Effector memory CD8-positive, alpha-beta T cell (primary cell): ENCODE measurements around the gene NUP188.
A peak's percentile ranks its signal among the peaks of the same experiment; 100 is the strongest.

Experiments used
- ATAC-seq: fragments of 150-1000 bp; cut with Tn5 transposase; replicated peaks from 2 replicates; pipeline ENCODE4 v1.10.0; 2021; ENCODE audit warnings: mild to moderate bottlenecking, moderate library complexity
- DNase-seq, 3 experiments: peaks; one replicate each; pipeline ENCODE4 v3.0.0; 2021
- H3K27ac Mint-ChIP-seq, 2 donors: one replicate each; pipeline ENCODE4 v1.8.0; 2022; ENCODE audit warnings: mild to moderate bottlenecking in 2 of 2, mixed read lengths in 2 of 2, moderate library complexity in 2 of 2
- H3K27me3 Mint-ChIP-seq, 2 donors: one replicate each; pipeline ENCODE4 v1.8.0; 2022; ENCODE audit warnings: mixed read lengths in 2 of 2
- H3K36me3 Mint-ChIP-seq: one replicate; pipeline ENCODE4 v1.8.0; 2022; ENCODE audit warnings: mild to moderate bottlenecking, moderate library complexity, mixed read lengths; ENCODE audit not compliant: insufficient read depth
- H3K4me1 Mint-ChIP-seq, 2 donors: one replicate each; pipeline ENCODE4 v1.8.0; 2022; ENCODE audit warnings: low read depth in 2 of 2, mixed read lengths in 2 of 2
- H3K4me3 Mint-ChIP-seq, 2 donors: one replicate each; pipeline ENCODE4 v1.8.0; 2022; ENCODE audit warnings: mild to moderate bottlenecking in 2 of 2, mixed read lengths in 2 of 2, moderate library complexity in 2 of 2
- H3K9me3 Mint-ChIP-seq, 2 donors: one replicate each; pipeline ENCODE4 v1.8.0; 2022; ENCODE audit warnings: mixed read lengths in 2 of 2
- total RNA-seq, 9 experiments: gene quantifications; one replicate each; lab custom pipeline; 2026; lab: John Stamatoyannopoulos, UW

The NUP188 gene
- 89.8 to 288 (median 126) reads per million in 9 experiments for total RNA-seq

GRCh38 chr9:128947527-128948301 lies at the start of gene NUP188, which contains the start of gene DOLK:
Gene NUP188, plus strand, starts transcription at chr9:128947699. Its CDS starts 21 bp downstream, at chr9:128947720.
Gene DOLK, minus strand, starts transcription at chr9:128947603. Its CDS starts 300 bp downstream, at chr9:128947303.
- Mint-ChIP-seq H3K4me1 (peaks cover 24 to 30% of the 10 kb centered on the region in 2 donors), H3K27me3 (no peaks in the 10 kb centered on the region), H3K27ac (peak within 1 kb of the TSS; percentile 94 to 96), H3K9me3 (no peaks in the 10 kb centered on the region), H3K36me3 (peaks cover 49% of the 10 kb centered on the region), H3K4me3 (peak within 1 kb of the TSS; percentile 94)
- peak; percentile 100 for DNase-seq
- ATAC-seq, result peak; percentile 83

GRCh38 chr9:128898382-128898781 lies 49.1 kb upstream of the NUP188 start:
- Mint-ChIP-seq H3K4me1 (peaks cover 56 to 70% of the 10 kb centered on the region in 2 donors), H3K27ac (peak overlapping the region; percentile 93 to 97), H3K4me3 (peak overlapping the region; percentile 20 to 40), H3K9me3 (no peaks in the 10 kb centered on the region), H3K36me3 (peaks cover 37% of the 10 kb centered on the region), H3K27me3 (no peaks in the 10 kb centered on the region)
- DNase-seq (no peak), ATAC-seq (no peak)

GRCh38 chr9:128898845-128899565 lies 48.5 kb upstream of the NUP188 start:
- Mint-ChIP-seq H3K9me3 (no peaks in the 10 kb centered on the region), H3K27ac (peak overlapping the region; percentile 93 to 97), H3K4me3 (peak overlapping the region; percentile 69 to 74), H3K27me3 (no peaks in the 10 kb centered on the region), H3K36me3 (peaks cover 36% of the 10 kb centered on the region), H3K4me1 (peaks cover 55 to 66% of the 10 kb centered on the region in 2 donors)
- DNase-seq (no peak), ATAC-seq (no peak)

- Mint-ChIP-seq H3K4me1 (peaks cover 57 to 66% of the 10 kb centered on the region in 2 donors), H3K36me3 (peaks cover 32% of the 10 kb centered on the region), H3K9me3 (no peaks in the 10 kb centered on the region), H3K4me3 (peak overlapping the region; percentile 69 to 74), H3K27me3 (no peaks in the 10 kb centered on the region), H3K27ac (peak overlapping the region; percentile 93 to 97)
- DNase-seq (no peak), ATAC-seq (no peak)
Observed at GRCh38 chr9:128899566-128900322, 47.8 kb upstream of the NUP188 start.

- H3K9me3 Mint-ChIP-seq, result no peaks in the 10 kb centered on the region
- H3K36me3 Mint-ChIP-seq, result peaks cover 30% of the 10 kb centered on the region
- H3K4me1 Mint-ChIP-seq, result peaks cover 45 to 55% of the 10 kb centered on the region in 2 donors
- ATAC-seq, result no peak
- H3K27me3 Mint-ChIP-seq, result no peaks in the 10 kb centered on the region
- peak overlapping the region; percentile 95 to 97 for H3K27ac Mint-ChIP-seq
- peak overlapping the region; percentile 81 to 83 for H3K4me3 Mint-ChIP-seq
- no peak for DNase-seq
Observed at GRCh38 chr9:128901379-128901778, 46.1 kb upstream of the NUP188 start.

- peak; percentile 6 for ATAC-seq
- H3K36me3 Mint-ChIP-seq, result peaks cover 26% of the 10 kb centered on the region
- no peaks in the 10 kb centered on the region for H3K27me3 Mint-ChIP-seq
- H3K9me3 Mint-ChIP-seq, result no peaks in the 10 kb centered on the region
- DNase-seq, result no peak
- H3K27ac Mint-ChIP-seq, result peak overlapping the region; percentile 95 to 97
- H3K4me1 Mint-ChIP-seq, result peaks cover 48 to 54% of the 10 kb centered on the region in 2 donors
- H3K4me3 Mint-ChIP-seq, result peak overlapping the region; percentile 81 to 83
Observed at GRCh38 chr9:128901822-128902221, 45.7 kb upstream of the NUP188 start.

GRCh38 chr9:128902351-128903078 lies 45.0 kb upstream of the NUP188 start:
- Mint-ChIP-seq H3K27me3 (no peaks in the 10 kb centered on the region), H3K27ac (peak overlapping the region; percentile 95 to 97), H3K9me3 (no peaks in the 10 kb centered on the region), H3K4me1 (peaks cover 47 to 53% of the 10 kb centered on the region in 2 donors), H3K4me3 (peak overlapping the region; percentile 81 to 83), H3K36me3 (peaks cover 20% of the 10 kb centered on the region)
- DNase-seq, result peak; percentile 81 to 84 (median 81)
- peak; percentile 96 for ATAC-seq

GRCh38 chr9:128903079-128903461 lies 44.4 kb upstream of the NUP188 start:
- H3K4me1 Mint-ChIP-seq, result peaks cover 45 to 53% of the 10 kb centered on the region in 2 donors
- peak overlapping the region; percentile 81 to 83 for H3K4me3 Mint-ChIP-seq
- no peaks in the 10 kb centered on the region for H3K27me3 Mint-ChIP-seq
- H3K9me3 Mint-ChIP-seq, result no peaks in the 10 kb centered on the region
- no peak for ATAC-seq
- no peak for DNase-seq
- peaks cover 20% of the 10 kb centered on the region for H3K36me3 Mint-ChIP-seq
- peak overlapping the region; percentile 95 to 97 for H3K27ac Mint-ChIP-seq

- H3K4me3 Mint-ChIP-seq, result no peak overlapping the region
- no peaks in the 10 kb centered on the region for H3K9me3 Mint-ChIP-seq
- H3K27me3 Mint-ChIP-seq, result no peaks in the 10 kb centered on the region
- ATAC-seq (no peak), DNase-seq (no peak)
- peaks cover 40 to 47% of the 10 kb centered on the region in 2 donors for H3K4me1 Mint-ChIP-seq
- peak overlapping the region; percentile 95 to 97 for H3K27ac Mint-ChIP-seq
- H3K36me3 Mint-ChIP-seq, result peaks cover 27% of the 10 kb centered on the region
Observed at GRCh38 chr9:128903871-128904620, 43.5 kb upstream of the NUP188 start.

- H3K4me1 Mint-ChIP-seq, result peaks cover 34% of the 10 kb centered on the region in 2 donors
- DNase-seq (no peak), ATAC-seq (no peak)
- peak overlapping the region; percentile 4 to 69 for H3K27ac Mint-ChIP-seq
- H3K36me3 Mint-ChIP-seq, result peaks cover 38% of the 10 kb centered on the region
- no peaks in the 10 kb centered on the region for H3K27me3 Mint-ChIP-seq
- H3K9me3 Mint-ChIP-seq, result no peaks in the 10 kb centered on the region
- no peak overlapping the region for H3K4me3 Mint-ChIP-seq
Observed at GRCh38 chr9:128905964-128906363, 41.5 kb upstream of the NUP188 start.

GRCh38 chr9:128906741-128907140 lies 40.8 kb upstream of the NUP188 start:
- Mint-ChIP-seq H3K36me3 (peaks cover 41% of the 10 kb centered on the region), H3K9me3 (no peaks in the 10 kb centered on the region), H3K27ac (peak overlapping the region; percentile 58 to 69), H3K4me1 (peaks cover 37% of the 10 kb centered on the region in 2 donors), H3K27me3 (no peaks in the 10 kb centered on the region), H3K4me3 (no peak overlapping the region)
- ATAC-seq (no peak), DNase-seq (no peak)

GRCh38 chr9:128908372-128908771 lies 39.1 kb upstream of the NUP188 start:
- Mint-ChIP-seq H3K36me3 (peaks cover 31% of the 10 kb centered on the region), H3K4me3 (no peak overlapping the region), H3K27me3 (no peaks in the 10 kb centered on the region), H3K27ac (peak overlapping the region in 1 of 2 donors; percentile 79), H3K9me3 (no peaks in the 10 kb centered on the region), H3K4me1 (peaks cover 35 to 39% of the 10 kb centered on the region in 2 donors)
- no peak for ATAC-seq
- no peak for DNase-seq
